ENCODE results near the gene CPNE9.

- TF ChIP-seq, protein P1, sequence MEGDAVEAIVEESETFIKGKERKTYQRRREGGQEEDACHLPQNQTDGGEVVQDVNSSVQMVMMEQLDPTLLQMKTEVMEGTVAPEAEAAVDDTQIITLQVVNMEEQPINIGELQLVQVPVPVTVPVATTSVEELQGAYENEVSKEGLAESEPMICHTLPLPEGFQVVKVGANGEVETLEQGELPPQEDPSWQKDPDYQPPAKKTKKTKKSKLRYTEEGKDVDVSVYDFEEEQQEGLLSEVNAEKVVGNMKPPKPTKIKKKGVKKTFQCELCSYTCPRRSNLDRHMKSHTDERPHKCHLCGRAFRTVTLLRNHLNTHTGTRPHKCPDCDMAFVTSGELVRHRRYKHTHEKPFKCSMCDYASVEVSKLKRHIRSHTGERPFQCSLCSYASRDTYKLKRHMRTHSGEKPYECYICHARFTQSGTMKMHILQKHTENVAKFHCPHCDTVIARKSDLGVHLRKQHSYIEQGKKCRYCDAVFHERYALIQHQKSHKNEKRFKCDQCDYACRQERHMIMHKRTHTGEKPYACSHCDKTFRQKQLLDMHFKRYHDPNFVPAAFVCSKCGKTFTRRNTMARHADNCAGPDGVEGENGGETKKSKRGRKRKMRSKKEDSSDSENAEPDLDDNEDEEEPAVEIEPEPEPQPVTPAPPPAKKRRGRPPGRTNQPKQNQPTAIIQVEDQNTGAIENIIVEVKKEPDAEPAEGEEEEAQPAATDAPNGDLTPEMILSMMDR (IDR thresholded peaks at IDR 0.05 in 4 of 5, conservative IDR thresholded peaks at IDR 0.05 in 1 of 5): no peak
- TF ChIP-seq POLR2A (IDR thresholded peaks at IDR 0.05): no peak
Measured at GRCh38 chr3:9770276-9770812, 66.7 kb downstream of the CPNE9 start.
